ENCODE results near the gene TSPEAR. TPM values are rescaled to one million over a fixed set of nuclear protein-coding genes. Genes with fewer than 3 reads are reported as not detected.

Gene TSPEAR
- total RNA-seq, 1 donor from 2014 or later: not detected

DNA sequence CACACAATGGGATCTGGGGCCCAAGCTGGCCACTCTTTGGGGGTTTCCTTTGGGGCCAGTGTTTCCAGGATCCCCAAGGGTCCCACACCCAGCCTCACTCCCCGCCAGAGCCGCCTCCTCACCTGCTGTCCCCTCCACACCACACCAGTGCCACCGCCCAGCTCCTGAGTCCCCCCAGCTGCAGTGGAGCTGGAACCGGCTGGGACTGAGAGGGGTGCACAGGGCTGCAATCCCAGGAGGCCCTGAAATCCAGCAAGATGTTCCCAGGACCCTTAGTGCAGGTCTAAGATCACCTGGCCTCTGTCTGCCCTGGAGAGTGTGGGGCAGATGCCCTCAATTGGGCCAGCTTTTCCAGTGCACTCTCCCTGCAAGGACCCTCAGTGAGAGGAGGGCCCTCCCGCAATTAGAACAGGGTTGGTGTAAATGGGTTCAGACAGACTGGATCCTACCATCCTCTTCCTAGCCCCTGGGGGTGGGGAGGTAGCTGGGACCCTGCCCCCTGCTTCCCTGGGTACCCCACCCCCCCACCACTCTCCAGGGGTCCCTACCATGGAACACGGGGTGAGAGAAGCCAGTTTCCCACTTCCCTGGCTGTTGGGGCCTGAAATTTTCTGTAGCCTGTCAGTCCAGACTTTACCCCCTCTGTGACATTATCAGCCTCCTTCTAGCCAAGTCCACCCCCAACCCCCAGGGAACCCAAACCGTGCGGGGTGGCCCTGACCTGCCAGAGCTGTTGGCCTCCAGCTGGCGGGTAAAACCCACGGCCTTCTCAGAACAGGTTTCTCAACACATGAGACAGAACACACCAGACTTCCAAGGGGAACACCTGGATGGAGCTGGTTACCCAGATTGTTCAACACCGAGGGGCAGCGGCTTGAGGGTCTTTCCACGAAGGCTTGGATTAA lies 7.4 kb downstream of the TSPEAR start:
- Mint-ChIP-seq H3K27ac (ENCODE audit: unreplicated experiment) (no peak overlapping the region), H3K4me1 (ENCODE audit: low read depth, unreplicated experiment) (peaks cover 7% of the 10 kb centered on the region), H3K9me3 (ENCODE audit: unreplicated experiment) (peaks cover 4% of the 10 kb centered on the region), H3K36me3 (ENCODE audit: unreplicated experiment) (no peaks in the 10 kb centered on the region), H3K27me3 (ENCODE audit: unreplicated experiment) (peaks cover 29% of the 10 kb centered on the region), H3K4me3 (ENCODE audit: unreplicated experiment) (no peak overlapping the region)
- DNase-seq: no peak
- TF ChIP-seq, protein P1, sequence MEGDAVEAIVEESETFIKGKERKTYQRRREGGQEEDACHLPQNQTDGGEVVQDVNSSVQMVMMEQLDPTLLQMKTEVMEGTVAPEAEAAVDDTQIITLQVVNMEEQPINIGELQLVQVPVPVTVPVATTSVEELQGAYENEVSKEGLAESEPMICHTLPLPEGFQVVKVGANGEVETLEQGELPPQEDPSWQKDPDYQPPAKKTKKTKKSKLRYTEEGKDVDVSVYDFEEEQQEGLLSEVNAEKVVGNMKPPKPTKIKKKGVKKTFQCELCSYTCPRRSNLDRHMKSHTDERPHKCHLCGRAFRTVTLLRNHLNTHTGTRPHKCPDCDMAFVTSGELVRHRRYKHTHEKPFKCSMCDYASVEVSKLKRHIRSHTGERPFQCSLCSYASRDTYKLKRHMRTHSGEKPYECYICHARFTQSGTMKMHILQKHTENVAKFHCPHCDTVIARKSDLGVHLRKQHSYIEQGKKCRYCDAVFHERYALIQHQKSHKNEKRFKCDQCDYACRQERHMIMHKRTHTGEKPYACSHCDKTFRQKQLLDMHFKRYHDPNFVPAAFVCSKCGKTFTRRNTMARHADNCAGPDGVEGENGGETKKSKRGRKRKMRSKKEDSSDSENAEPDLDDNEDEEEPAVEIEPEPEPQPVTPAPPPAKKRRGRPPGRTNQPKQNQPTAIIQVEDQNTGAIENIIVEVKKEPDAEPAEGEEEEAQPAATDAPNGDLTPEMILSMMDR (IDR thresholded peaks at IDR 0.05; ENCODE audit: partially characterized antibody, unreplicated experiment): no peak

DNA sequence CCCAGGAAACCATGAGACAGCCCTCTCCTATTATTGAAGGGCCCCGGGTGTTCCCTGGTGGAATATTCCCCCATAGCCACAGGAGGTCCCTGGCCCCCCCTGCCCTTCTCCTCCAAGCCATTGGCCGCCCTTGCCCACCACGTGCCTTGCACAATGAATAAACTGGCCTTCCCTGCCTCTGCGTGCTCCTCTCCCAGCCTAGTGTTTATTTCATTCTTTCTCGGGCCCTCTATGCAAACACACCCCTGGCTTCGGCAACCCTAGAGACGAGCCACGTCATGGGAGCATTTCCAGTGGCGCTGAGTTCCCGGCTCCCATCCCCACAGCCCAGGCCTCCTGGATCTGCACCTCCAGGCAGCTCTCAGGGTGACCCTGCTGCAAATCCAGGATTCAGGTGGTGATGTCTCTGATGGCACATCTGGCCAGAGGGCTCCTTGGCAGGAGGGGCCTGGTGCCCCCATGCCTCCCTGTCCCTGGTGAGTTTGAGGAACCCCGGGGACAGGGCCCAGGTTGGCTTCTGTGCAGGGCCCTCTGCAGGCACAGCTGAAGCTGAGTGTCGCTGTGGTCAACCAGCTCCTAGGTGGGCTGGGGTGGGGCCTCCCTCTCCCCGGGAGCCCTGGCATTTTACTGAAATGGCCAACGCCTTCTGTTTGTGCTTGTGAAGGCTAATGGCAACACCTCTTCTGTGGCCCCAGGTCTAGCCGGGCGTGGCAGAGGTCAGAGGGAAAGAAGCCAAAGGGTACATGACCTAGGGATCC lies 8.2 kb downstream of the TSPEAR start:
- Mint-ChIP-seq H3K27ac (ENCODE audit: unreplicated experiment) (no peak overlapping the region), H3K4me1 (ENCODE audit: low read depth, unreplicated experiment) (peaks cover 8% of the 10 kb centered on the region), H3K27me3 (ENCODE audit: unreplicated experiment) (peaks cover 30% of the 10 kb centered on the region), H3K36me3 (ENCODE audit: unreplicated experiment) (no peaks in the 10 kb centered on the region), H3K4me3 (ENCODE audit: unreplicated experiment) (no peak overlapping the region), H3K9me3 (ENCODE audit: unreplicated experiment) (peaks cover 4% of the 10 kb centered on the region)
- TF ChIP-seq, protein P1 (IDR thresholded peaks at IDR 0.05; ENCODE audit: partially characterized antibody, unreplicated experiment): no peak
- no peak for DNase-seq

DNA sequence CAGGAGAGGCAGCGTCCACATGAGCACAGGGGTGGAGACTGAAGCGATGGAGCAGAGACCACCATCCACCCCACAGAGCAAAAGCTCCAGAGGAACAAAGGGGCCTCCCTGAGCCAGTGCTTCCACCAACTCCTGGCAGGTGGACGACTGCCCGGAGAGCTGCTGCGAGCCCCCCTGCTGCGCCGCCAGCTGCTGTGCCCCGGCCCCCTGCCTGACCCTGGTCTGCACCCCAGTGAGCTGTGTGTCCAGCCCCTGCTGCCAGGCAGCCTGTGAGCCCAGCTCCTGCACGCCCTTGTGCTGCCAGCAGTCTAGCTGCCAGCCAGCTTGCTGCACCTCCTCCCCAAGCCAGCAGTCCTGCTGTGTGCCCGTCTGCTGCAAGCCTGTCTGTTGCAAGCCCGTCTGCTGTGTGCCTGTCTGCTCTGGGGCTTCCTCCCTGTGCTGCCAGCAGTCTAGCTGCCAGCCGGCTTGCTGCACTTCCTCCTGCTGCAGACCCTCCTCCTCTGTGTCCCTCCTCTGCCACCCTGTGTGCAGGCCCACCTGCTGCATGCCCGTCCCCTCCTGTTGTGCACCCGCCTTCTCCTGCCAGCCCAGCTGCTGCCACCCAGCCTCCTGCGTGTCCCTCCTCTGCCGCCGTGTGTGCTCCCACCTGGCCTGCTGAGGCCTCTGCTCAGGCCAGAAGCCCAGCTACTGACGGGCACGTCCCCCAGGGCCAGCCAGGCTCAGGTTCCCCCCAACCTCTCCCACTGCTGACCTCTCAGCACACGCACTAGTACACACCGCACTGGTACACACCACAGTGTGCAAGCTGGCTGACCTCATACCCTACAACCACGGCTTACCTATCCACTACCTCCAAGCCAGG lies 9.0 kb downstream of the TSPEAR start:
- Mint-ChIP-seq H3K27ac (ENCODE audit: unreplicated experiment) (no peak overlapping the region), H3K27me3 (ENCODE audit: unreplicated experiment) (peaks cover 36% of the 10 kb centered on the region), H3K36me3 (ENCODE audit: unreplicated experiment) (no peaks in the 10 kb centered on the region), H3K4me1 (ENCODE audit: low read depth, unreplicated experiment) (peaks cover 13% of the 10 kb centered on the region), H3K4me3 (ENCODE audit: unreplicated experiment) (no peak overlapping the region), H3K9me3 (ENCODE audit: unreplicated experiment) (peaks cover 11% of the 10 kb centered on the region)
- TF ChIP-seq, protein P1 (IDR thresholded peaks at IDR 0.05; ENCODE audit: partially characterized antibody, unreplicated experiment): no peak
- DNase-seq: no peak

- TF ChIP-seq, protein P1 (IDR thresholded peaks at IDR 0.05; ENCODE audit: partially characterized antibody, unreplicated experiment): no peak
Observed at GRCh38 chr21:44701541-44701940, 9.8 kb downstream of the TSPEAR start.

More at GRCh38 chr21:44701541-44701940, 9.8 kb downstream of the TSPEAR start:
- no peak overlapping the region for H3K27ac Mint-ChIP-seq (ENCODE audit: unreplicated experiment)
- peaks cover 11% of the 10 kb centered on the region for H3K9me3 Mint-ChIP-seq (ENCODE audit: unreplicated experiment)
- H3K4me3 Mint-ChIP-seq (ENCODE audit: unreplicated experiment): no peak overlapping the region
- peaks cover 18% of the 10 kb centered on the region for H3K4me1 Mint-ChIP-seq (ENCODE audit: low read depth, unreplicated experiment)
- DNase-seq: no peak
- H3K36me3 Mint-ChIP-seq (ENCODE audit: unreplicated experiment): no peaks in the 10 kb centered on the region
- H3K27me3 Mint-ChIP-seq (ENCODE audit: unreplicated experiment): peaks cover 37% of the 10 kb centered on the region
